ENCODE data around the gene B3GNT2. TPM values are rescaled to one million over a fixed set of nuclear protein-coding genes. Genes with fewer than 3 reads are reported as not detected.

Gene B3GNT2
- polyA plus RNA-seq, 1 donor from 2014 or later: 5.8 TPM

DNA sequence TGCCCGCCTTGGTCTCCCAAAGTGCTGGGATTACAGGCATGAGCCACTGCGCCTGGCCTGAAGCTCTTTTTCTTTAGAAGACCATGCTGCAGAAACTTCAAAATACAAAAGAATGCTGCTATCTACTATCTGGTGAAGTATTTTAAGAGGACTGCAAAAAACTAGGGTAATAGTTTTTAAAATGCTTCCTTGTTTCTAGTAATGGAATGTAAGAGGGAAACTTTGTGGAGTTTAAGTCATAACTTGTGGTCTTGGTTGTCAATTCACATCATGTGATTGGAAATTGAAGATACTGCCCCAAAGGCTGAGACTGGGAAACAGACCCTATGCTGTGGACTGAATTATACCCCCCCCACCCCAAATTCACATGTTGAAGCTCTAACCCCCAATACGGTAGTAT lies 68.3 kb downstream of the B3GNT2 start:
- Histone ChIP-seq H3K27me3 (ENCODE audit: insufficient read depth, low read depth, low read length) (no peaks in the 10 kb centered on the region), H3K9me2 (ENCODE audit: insufficient read depth, low read length) (no peaks in the 10 kb centered on the region), H3K4me3 (ENCODE audit: low read length) (no peak overlapping the region), H4K20me1 (ENCODE audit: insufficient read depth) (no peaks in the 10 kb centered on the region), H3K36me3 (ENCODE audit: insufficient read depth, low read length) (no peaks in the 10 kb centered on the region), H2AFZ (ENCODE audit: low read depth, low read length) (no peak overlapping the region), H3K27ac (ENCODE audit: low read length) (no peak overlapping the region), H3K79me2 (replicated peaks; ENCODE audit: insufficient read depth, low read length) (no peaks in the 10 kb centered on the region), H3F3A (ENCODE audit: insufficient read depth, low read length, poor library complexity, severe bottlenecking) (no peaks in the 10 kb centered on the region), H3K4me2 (ENCODE audit: low read length) (no peak overlapping the region), H3K9me3 (ENCODE audit: low read length) (no peaks in the 10 kb centered on the region), H3K9ac (ENCODE audit: low read length) (no peak overlapping the region)
- no peak for TF ChIP-seq RAD21 (conservative IDR thresholded peaks at IDR 0.05)
- TF ChIP-seq, protein P1, sequence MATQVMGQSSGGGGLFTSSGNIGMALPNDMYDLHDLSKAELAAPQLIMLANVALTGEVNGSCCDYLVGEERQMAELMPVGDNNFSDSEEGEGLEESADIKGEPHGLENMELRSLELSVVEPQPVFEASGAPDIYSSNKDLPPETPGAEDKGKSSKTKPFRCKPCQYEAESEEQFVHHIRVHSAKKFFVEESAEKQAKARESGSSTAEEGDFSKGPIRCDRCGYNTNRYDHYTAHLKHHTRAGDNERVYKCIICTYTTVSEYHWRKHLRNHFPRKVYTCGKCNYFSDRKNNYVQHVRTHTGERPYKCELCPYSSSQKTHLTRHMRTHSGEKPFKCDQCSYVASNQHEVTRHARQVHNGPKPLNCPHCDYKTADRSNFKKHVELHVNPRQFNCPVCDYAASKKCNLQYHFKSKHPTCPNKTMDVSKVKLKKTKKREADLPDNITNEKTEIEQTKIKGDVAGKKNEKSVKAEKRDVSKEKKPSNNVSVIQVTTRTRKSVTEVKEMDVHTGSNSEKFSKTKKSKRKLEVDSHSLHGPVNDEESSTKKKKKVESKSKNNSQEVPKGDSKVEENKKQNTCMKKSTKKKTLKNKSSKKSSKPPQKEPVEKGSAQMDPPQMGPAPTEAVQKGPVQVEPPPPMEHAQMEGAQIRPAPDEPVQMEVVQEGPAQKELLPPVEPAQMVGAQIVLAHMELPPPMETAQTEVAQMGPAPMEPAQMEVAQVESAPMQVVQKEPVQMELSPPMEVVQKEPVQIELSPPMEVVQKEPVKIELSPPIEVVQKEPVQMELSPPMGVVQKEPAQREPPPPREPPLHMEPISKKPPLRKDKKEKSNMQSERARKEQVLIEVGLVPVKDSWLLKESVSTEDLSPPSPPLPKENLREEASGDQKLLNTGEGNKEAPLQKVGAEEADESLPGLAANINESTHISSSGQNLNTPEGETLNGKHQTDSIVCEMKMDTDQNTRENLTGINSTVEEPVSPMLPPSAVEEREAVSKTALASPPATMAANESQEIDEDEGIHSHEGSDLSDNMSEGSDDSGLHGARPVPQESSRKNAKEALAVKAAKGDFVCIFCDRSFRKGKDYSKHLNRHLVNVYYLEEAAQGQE (IDR thresholded peaks at IDR 0.05; ENCODE audit: borderline replicate concordance): no peak
- TF ChIP-seq POLR2AphosphoS5 (IDR thresholded peaks at IDR 0.05): no peak
- no peak for TF ChIP-seq EZH2 (IDR thresholded peaks at IDR 0.05; ENCODE audit: borderline replicate concordance, insufficient read depth, low read length, poor library complexity, severe bottlenecking)
- TF ChIP-seq, protein P2, sequence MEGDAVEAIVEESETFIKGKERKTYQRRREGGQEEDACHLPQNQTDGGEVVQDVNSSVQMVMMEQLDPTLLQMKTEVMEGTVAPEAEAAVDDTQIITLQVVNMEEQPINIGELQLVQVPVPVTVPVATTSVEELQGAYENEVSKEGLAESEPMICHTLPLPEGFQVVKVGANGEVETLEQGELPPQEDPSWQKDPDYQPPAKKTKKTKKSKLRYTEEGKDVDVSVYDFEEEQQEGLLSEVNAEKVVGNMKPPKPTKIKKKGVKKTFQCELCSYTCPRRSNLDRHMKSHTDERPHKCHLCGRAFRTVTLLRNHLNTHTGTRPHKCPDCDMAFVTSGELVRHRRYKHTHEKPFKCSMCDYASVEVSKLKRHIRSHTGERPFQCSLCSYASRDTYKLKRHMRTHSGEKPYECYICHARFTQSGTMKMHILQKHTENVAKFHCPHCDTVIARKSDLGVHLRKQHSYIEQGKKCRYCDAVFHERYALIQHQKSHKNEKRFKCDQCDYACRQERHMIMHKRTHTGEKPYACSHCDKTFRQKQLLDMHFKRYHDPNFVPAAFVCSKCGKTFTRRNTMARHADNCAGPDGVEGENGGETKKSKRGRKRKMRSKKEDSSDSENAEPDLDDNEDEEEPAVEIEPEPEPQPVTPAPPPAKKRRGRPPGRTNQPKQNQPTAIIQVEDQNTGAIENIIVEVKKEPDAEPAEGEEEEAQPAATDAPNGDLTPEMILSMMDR (IDR thresholded peaks at IDR 0.05; ENCODE audit: poor library complexity, severe bottlenecking): no peak
- TF ChIP-seq SMC3 (conservative IDR thresholded peaks at IDR 0.05; ENCODE audit: poor library complexity): no peak
- no peak for TF ChIP-seq MXI1 (conservative IDR thresholded peaks at IDR 0.05; ENCODE audit: poor library complexity, severe bottlenecking)
- TF ChIP-seq EP300 (conservative IDR thresholded peaks at IDR 0.05; ENCODE audit: poor library complexity, severe bottlenecking): no peak
- no peak for TF ChIP-seq TAF1 (IDR thresholded peaks at IDR 0.05; ENCODE audit: low read depth)

GRCh38 chr2:62265106-62265505 lies 69.2 kb downstream of the B3GNT2 start:
- H3K9me3 ChIP-seq (ENCODE audit: low read length): no peaks in the 10 kb centered on the region
- H3K79me2 ChIP-seq (replicated peaks; ENCODE audit: insufficient read depth, low read length): no peaks in the 10 kb centered on the region
- H2AFZ ChIP-seq (ENCODE audit: low read depth, low read length): no peak overlapping the region
- H3F3A ChIP-seq (ENCODE audit: insufficient read depth, low read length, poor library complexity, severe bottlenecking): no peaks in the 10 kb centered on the region
- H3K27ac ChIP-seq (ENCODE audit: low read length): no peak overlapping the region
- H3K9ac ChIP-seq (ENCODE audit: low read length): no peak overlapping the region
- TF ChIP-seq MXI1 (conservative IDR thresholded peaks at IDR 0.05; ENCODE audit: poor library complexity, severe bottlenecking): no peak
- TF ChIP-seq, protein P1 (IDR thresholded peaks at IDR 0.05; ENCODE audit: borderline replicate concordance): no peak
- no peak for TF ChIP-seq TAF1 (IDR thresholded peaks at IDR 0.05; ENCODE audit: low read depth)
- TF ChIP-seq RAD21 (conservative IDR thresholded peaks at IDR 0.05): no peak
- TF ChIP-seq, protein P2 (IDR thresholded peaks at IDR 0.05; ENCODE audit: poor library complexity, severe bottlenecking): no peak
- TF ChIP-seq EP300 (conservative IDR thresholded peaks at IDR 0.05; ENCODE audit: poor library complexity, severe bottlenecking): no peak
- no peak for TF ChIP-seq SMC3 (conservative IDR thresholded peaks at IDR 0.05; ENCODE audit: poor library complexity)
- no peak for TF ChIP-seq EZH2 (IDR thresholded peaks at IDR 0.05; ENCODE audit: borderline replicate concordance, insufficient read depth, low read length, poor library complexity, severe bottlenecking)
- no peak for TF ChIP-seq POLR2AphosphoS5 (IDR thresholded peaks at IDR 0.05)
- no peaks in the 10 kb centered on the region for H4K20me1 ChIP-seq (ENCODE audit: insufficient read depth)
- no peak overlapping the region for H3K4me3 ChIP-seq (ENCODE audit: low read length)
- H3K36me3 ChIP-seq (ENCODE audit: insufficient read depth, low read length): no peaks in the 10 kb centered on the region
- no peaks in the 10 kb centered on the region for H3K27me3 ChIP-seq (ENCODE audit: insufficient read depth, low read depth, low read length)
- no peaks in the 10 kb centered on the region for H3K9me2 ChIP-seq (ENCODE audit: insufficient read depth, low read length)
- no peak overlapping the region for H3K4me2 ChIP-seq (ENCODE audit: low read length)

Measured in neural cell (in vitro differentiated cells).